HepG2 (cell line): ENCODE results near the gene ULK4. TPM values are rescaled to one million over a fixed set of nuclear protein-coding genes. Genes with fewer than 3 reads are reported as not detected.

Source experiments
- CHD4 ChIP-seq: fragments of 200-600 bp; sonication (generic); IDR thresholded peaks from 2 replicates; pipeline ENCODE4 v1.7.0; 2017; ENCODE audit warnings: mild to moderate bottlenecking, low read length, borderline replicate concordance
- ELK4 ChIP-seq: sonication (generic); formaldehyde crosslinking; IDR thresholded peaks from 2 replicates; pipeline ENCODE4 v1.9.0; 2021; ENCODE audit warnings: missing genetic modification reagents, borderline replicate concordance
- EP300 ChIP-seq, 3 experiments: sonication (generic) in 1 of 3; formaldehyde crosslinking in 1 of 3; IDR thresholded peaks; 2 replicates each; pipeline versions ENCODE4 v1.5.1 to v1.6.1; 2011 to 2020; ENCODE audit warnings: low read depth in 2 of 3, low read length in 2 of 3, borderline replicate concordance in 1 of 3, improper control_type of control experiment in 1 of 3, mild to moderate bottlenecking in 1 of 3, missing genetic modification reagents in 1 of 3, moderate library complexity in 1 of 3
- FOXP4 ChIP-seq: sonication (generic); formaldehyde crosslinking; IDR thresholded peaks from 2 replicates; pipeline ENCODE4 v1.4.0; 2020; ENCODE audit warnings: missing genetic modification reagents
- HHEX ChIP-seq: IDR thresholded peaks from 2 replicates; pipeline ENCODE4 v1.6.1; 2016; ENCODE audit warnings: control low read depth
- HNF4G ChIP-seq, 2 experiments: sonication (generic) in 1 of 2; formaldehyde crosslinking in 1 of 2; IDR thresholded peaks; 2 replicates each; pipeline versions ENCODE4 v1.4.0 to v1.6.1; 2011 to 2020; ENCODE audit warnings: borderline replicate concordance in 2 of 2, low read depth in 2 of 2, mild to moderate bottlenecking in 2 of 2, low read length in 1 of 2, missing genetic modification reagents in 1 of 2, moderate library complexity in 1 of 2
- KDM1A ChIP-seq: IDR thresholded peaks from 2 replicates; pipeline ENCODE4 v1.6.1; 2016; ENCODE audit warnings: missing compliant biosample characterization
- LCORL ChIP-seq, 2 experiments: fragments of 450-650 bp in 1 of 2; sonication (generic) in 1 of 2; formaldehyde crosslinking in 1 of 2; IDR thresholded peaks; 2 replicates each; pipeline versions ENCODE4 v1.5.0 to v1.6.1; 2017 to 2020; ENCODE audit warnings: antibody characterized with exemption in 1 of 2, missing genetic modification reagents in 1 of 2
- PAXIP1 ChIP-seq: sonication (generic); formaldehyde crosslinking; conservative IDR thresholded peaks from 2 replicates; pipeline ENCODE4 v1.4.0; 2020; ENCODE audit warnings: mild to moderate bottlenecking, missing genetic modification reagents, moderate library complexity
- RAD21 ChIP-seq: fragments of 450-650 bp; formaldehyde crosslinking; IDR thresholded peaks from 2 replicates; pipeline ENCODE4 v1.5.0; 2020; ENCODE audit warnings: mild to moderate bottlenecking
- REL ChIP-seq: sonication (generic); formaldehyde crosslinking; conservative IDR thresholded peaks from 2 replicates; pipeline ENCODE4 v1.8.0; 2022; ENCODE audit warnings: mild to moderate bottlenecking, missing genetic modification reagents, moderate library complexity
- SETDB1 ChIP-seq: sonication (generic); formaldehyde crosslinking; IDR thresholded peaks from 2 replicates; pipeline ENCODE4 v1.5.1; 2020; ENCODE audit warnings: missing genetic modification reagents, mild to moderate bottlenecking, borderline replicate concordance
- TCF12 ChIP-seq, 2 experiments: fragments of 450-650 bp in 1 of 2; sonication (generic) in 1 of 2; formaldehyde crosslinking in 1 of 2; IDR thresholded peaks; 2 replicates each; pipeline versions ENCODE4 v1.6.1 to v1.8.0; 2017 to 2022; ENCODE audit warnings: antibody characterized with exemption in 1 of 2, mild to moderate bottlenecking in 1 of 2, missing genetic modification reagents in 1 of 2, moderate library complexity in 1 of 2
- YY1 ChIP-seq: IDR thresholded peaks from 2 replicates; pipeline ENCODE4 v1.6.1; 2011; ENCODE audit warnings: low read length, low read depth, moderate library complexity, mild to moderate bottlenecking; ENCODE audit not compliant: insufficient read depth, insufficient replicate concordance
- ZBTB7B ChIP-seq: sonication (generic); formaldehyde crosslinking; IDR thresholded peaks from 2 replicates; pipeline ENCODE4 v1.4.0; 2020; ENCODE audit warnings: missing genetic modification reagents
- ZKSCAN5 ChIP-seq: sonication (generic); formaldehyde crosslinking; IDR thresholded peaks from 2 replicates; pipeline ENCODE4 v1.5.1; 2020; ENCODE audit warnings: mild to moderate bottlenecking, missing genetic modification reagents
- ZMYM3 ChIP-seq: sonication (generic); formaldehyde crosslinking; IDR thresholded peaks from 2 replicates; pipeline ENCODE4 v1.5.1; 2020; ENCODE audit warnings: mild to moderate bottlenecking, missing genetic modification reagents
- ZNF503 ChIP-seq: sonication (generic); formaldehyde crosslinking; IDR thresholded peaks from 2 replicates; pipeline ENCODE4 v1.4.0; 2020; ENCODE audit warnings: missing genetic modification reagents
- ZNF792 ChIP-seq: IDR thresholded peaks from 2 replicates; pipeline ENCODE4 v1.6.1; 2016
- polyA plus RNA-seq, 8 experiments: library from polyadenylated mRNA; depleted of rRNA in 3 of 8; stranded (reverse) in 7 of 8; unstranded in 1 of 8; fragments of >200 nt; fragmentation: Illumina TruSeq in 4 of 8; extraction: Trizol in 4 of 8; gene quantifications; 2 replicates each; pipeline versions ENCODE4 v1.2.1 to v1.2.3, GENCODE V29; 2011 to 2016; ENCODE audit warnings: low read depth in 4 of 8, missing spikeins in 1 of 8, mixed read lengths in 1 of 8; ENCODE audit not compliant: insufficient read depth in 1 of 8
- total RNA-seq, 5 experiments: library from RNA; depleted of rRNA; stranded (reverse); fragments of >200 nt; fragmentation: Illumina TruSeq; extraction: Trizol; gene quantifications; 2 replicates each; pipeline ENCODE4 v1.2.3, GENCODE V29; 2016; ENCODE audit warnings: low read depth in 1 of 5

ULK4 gene
- total and polyA plus RNA-seq, 2 of the 13 experiments (the other 11 are each of a cell fraction or from before 2014, with no cell fraction given), result 6.7 to 11.8 TPM

- TF ChIP-seq ZNF503 (CRISPR knock-in tag) (peak; percentile 67), RAD21 (CRISPR knock-in tag) (no peak), SETDB1 (CRISPR knock-in tag) (no peak), LCORL (IDR thresholded peaks at IDR 0.05) (no peak), LCORL (CRISPR knock-in tag; IDR thresholded peaks at IDR 0.05) (no peak), TCF12 (IDR thresholded peaks at IDR 0.05) (no peak), TCF12 (CRISPR knock-in tag; IDR thresholded peaks at IDR 0.05) (no peak), CHD4 (peak; percentile 29; the same call in 1 of the 2 replicates), ZMYM3 (CRISPR knock-in tag) (peak; percentile 27; the same call in 1 of the 2 replicates), HNF4G (IDR thresholded peaks at IDR 0.05; ENCODE audit: borderline replicate concordance, low read depth, low read length) (peak; percentile 34; the same call in 1 of the 2 replicates), HNF4G (CRISPR knock-in tag; IDR thresholded peaks at IDR 0.05; ENCODE audit: borderline replicate concordance, low read depth) (no peak), ELK4 (CRISPR knock-in tag) (no peak), REL (CRISPR knock-in tag) (no peak), EP300 (IDR thresholded peaks at IDR 0.05; ENCODE audit: low read depth in 2 of 2, low read length in 2 of 2) (peak; percentile 22 to 93; a peak in 3 of 4 replicates), EP300 (CRISPR knock-in tag; IDR thresholded peaks at IDR 0.05; ENCODE audit: borderline replicate concordance) (peak; percentile 70; the same call in 1 of the 2 replicates), KDM1A (CRISPR knock-in tag) (peak; percentile 54; the same call in 1 of the 2 replicates), ZNF792 (CRISPR knock-in tag) (peak; percentile 77), YY1 (no peak), PAXIP1 (CRISPR knock-in tag) (peak; percentile 76), ZBTB7B (CRISPR knock-in tag) (peak; percentile 13; the same call in 1 of the 2 replicates), FOXP4 (CRISPR knock-in tag) (peak; percentile 74), HHEX (CRISPR knock-in tag) (no peak), ZKSCAN5 (no peak)
Measured at GRCh38 chr3:41265823-41266273, 696.1 kb downstream of the ULK4 start (continued).
